Activated CD8-positive, alpha-beta memory T cell treated with anti-CD3 and anti-CD28 coated beads for 1 hour (primary cell): ENCODE data around the gene RALGAPA1.
A peak's percentile ranks its signal among the peaks of the same experiment; 100 is the strongest.
"Not testable (repeated sequence)": the region's sequence is repeated elsewhere in the genome, so short reads cannot be mapped to it uniquely, and the experiment has no call there.

Experiments used
- DNase-seq, 2 donors: peaks; one replicate each; pipeline ENCODE4 v3.0.0-alpha.2; 2020; ENCODE audit warnings: low read depth in 1 of 2; ENCODE audit errors: extremely low read depth in 1 of 2

The RALGAPA1 gene

GRCh38 chr14:35822501-35822900, 13.4 kb upstream of the RALGAPA1 start:
- DNase-seq, result no peak

- no peak for DNase-seq
Measured at GRCh38 chr14:35821564-35822411, 12.7 kb upstream of the RALGAPA1 start.

GRCh38 chr14:35819591-35820540, 10.8 kb upstream of the RALGAPA1 start:
- DNase-seq, result no peak

- DNase-seq, result no peak
Measured at GRCh38 chr14:35818346-35819115, 9.4 kb upstream of the RALGAPA1 start.

GRCh38 chr14:35814371-35815005, 5.4 kb upstream of the RALGAPA1 start:
- DNase-seq, result peak; percentile 67 to 71

GRCh38 chr14:35810963-35811362, 1.9 kb upstream of the RALGAPA1 start:
- no peak for DNase-seq

GRCh38 chr14:35809597-35809996, 502 bp upstream of the RALGAPA1 start:
- no peak for DNase-seq

GRCh38 chr14:35808076-35808637, 938 bp downstream of the RALGAPA1 start:
- DNase-seq, result no peak

- DNase-seq, result no peak
Measured at GRCh38 chr14:35807131-35807961, 1.7 kb downstream of the RALGAPA1 start.

- DNase-seq, result no peak
Measured at GRCh38 chr14:35806006-35806907, 2.8 kb downstream of the RALGAPA1 start.

GRCh38 chr14:35797796-35798195, 11.3 kb downstream of the RALGAPA1 start:
- no peak for DNase-seq

GRCh38 chr14:35789651-35790050, 19.4 kb downstream of the RALGAPA1 start:
- no peak for DNase-seq

- no peak for DNase-seq
Measured at GRCh38 chr14:35786856-35787255, 22.2 kb downstream of the RALGAPA1 start.

- DNase-seq, result no peak
Measured at GRCh38 chr14:35783699-35784098, 25.4 kb downstream of the RALGAPA1 start.

- no peak for DNase-seq
Measured at GRCh38 chr14:35779368-35779767, 29.7 kb downstream of the RALGAPA1 start.

- not testable (repeated sequence) for DNase-seq
Measured at GRCh38 chr14:35777550-35777949, 31.5 kb downstream of the RALGAPA1 start.

GRCh38 chr14:35776823-35777222, 32.3 kb downstream of the RALGAPA1 start:
- no peak for DNase-seq

- not testable (repeated sequence) for DNase-seq
Measured at GRCh38 chr14:35776085-35776484, 33.0 kb downstream of the RALGAPA1 start.
